HepG2 (cell line): ENCODE data around the gene GDE1. TPM values are rescaled to one million over a fixed set of nuclear protein-coding genes. Genes with fewer than 3 reads are reported as not detected.

Source experiments
- AHR ChIP-seq: IDR thresholded peaks from 2 replicates; pipeline ENCODE4 v1.6.1; 2018; ENCODE audit warnings: missing genetic modification reagents, missing compliant biosample characterization
- CCAR2 ChIP-seq: fragments of 200-400 bp; formaldehyde crosslinking; optimal IDR thresholded peaks from 2 replicates; pipeline ENCODE3; 2018; ENCODE audit warnings: low read depth, mild to moderate bottlenecking, low read length, moderate library complexity
- DNMT1 ChIP-seq: sonication (generic); formaldehyde crosslinking; IDR thresholded peaks from 2 replicates; pipeline ENCODE4 v1.5.1; 2020; ENCODE audit warnings: mild to moderate bottlenecking, missing genetic modification reagents
- GLMP ChIP-seq: sonication (generic); formaldehyde crosslinking; IDR thresholded peaks from 2 replicates; pipeline ENCODE4 v1.9.0; 2021; ENCODE audit warnings: missing genetic modification reagents, mild to moderate bottlenecking, borderline replicate concordance
- NBN ChIP-seq: fragments of 450-650 bp; conservative IDR thresholded peaks from 2 replicates; pipeline ENCODE4 v1.6.1; 2017
- NCOA2 ChIP-seq: sonication (generic); formaldehyde crosslinking; IDR thresholded peaks from 2 replicates; pipeline ENCODE4 v1.8.0; 2022; ENCODE audit warnings: inconsistent platforms
- RAD51 ChIP-seq: fragments of 450-650 bp; IDR thresholded peaks from 2 replicates; pipeline ENCODE4 v1.6.1; 2016; ENCODE audit warnings: borderline replicate concordance
- RORA ChIP-seq: sonication (generic); formaldehyde crosslinking; IDR thresholded peaks from 2 replicates; pipeline ENCODE4 v1.5.0; 2020; ENCODE audit warnings: mild to moderate bottlenecking, missing genetic modification reagents, moderate library complexity
- TGIF2 ChIP-seq: IDR thresholded peaks from 2 replicates; pipeline ENCODE4 v1.6.1; 2016; ENCODE audit warnings: control low read depth, missing compliant biosample characterization
- TSC22D2 ChIP-seq: sonication (generic); formaldehyde crosslinking; IDR thresholded peaks from 2 replicates; pipeline ENCODE4 v1.5.1; 2020; ENCODE audit warnings: missing genetic modification reagents, mild to moderate bottlenecking, borderline replicate concordance
- ZBTB1 ChIP-seq: sonication (generic); formaldehyde crosslinking; IDR thresholded peaks from 2 replicates; pipeline ENCODE4 v1.4.0; 2020; ENCODE audit warnings: missing genetic modification reagents, borderline replicate concordance
- ZBTB3 ChIP-seq: sonication (generic); formaldehyde crosslinking; IDR thresholded peaks from 2 replicates; pipeline ENCODE4 v1.4.0; 2020; ENCODE audit warnings: low read depth, mild to moderate bottlenecking, moderate library complexity, missing genetic modification reagents, borderline replicate concordance
- ZNF333 ChIP-seq: sonication (generic); formaldehyde crosslinking; IDR thresholded peaks from 2 replicates; pipeline ENCODE4 v1.4.0; 2020; ENCODE audit warnings: mild to moderate bottlenecking, missing genetic modification reagents, borderline replicate concordance
- ZNF337 ChIP-seq: sonication (generic); formaldehyde crosslinking; IDR thresholded peaks from 2 replicates; pipeline ENCODE4 v1.5.1; 2020; ENCODE audit warnings: missing genetic modification reagents, low read depth, mild to moderate bottlenecking, borderline replicate concordance
- ZNF33B ChIP-seq: sonication (generic); formaldehyde crosslinking; IDR thresholded peaks from 2 replicates; pipeline ENCODE4 v1.5.1; 2020; ENCODE audit warnings: mild to moderate bottlenecking, missing genetic modification reagents
- ZNF446 ChIP-seq: sonication (generic); formaldehyde crosslinking; IDR thresholded peaks from 2 replicates; pipeline ENCODE4 v1.5.0; 2020; ENCODE audit warnings: mild to moderate bottlenecking, missing genetic modification reagents
- ZNF512B ChIP-seq: sonication (generic); formaldehyde crosslinking; IDR thresholded peaks from 2 replicates; pipeline ENCODE4 v1.5.1; 2020; ENCODE audit warnings: missing genetic modification reagents, mild to moderate bottlenecking, borderline replicate concordance
- ZNF549 ChIP-seq: sonication (generic); formaldehyde crosslinking; IDR thresholded peaks from 2 replicates; pipeline ENCODE4 v1.5.0; 2020; ENCODE audit warnings: missing genetic modification reagents
- ZNF709 ChIP-seq: sonication (generic); formaldehyde crosslinking; IDR thresholded peaks from 2 replicates; pipeline ENCODE4 v1.5.0; 2020; ENCODE audit warnings: mild to moderate bottlenecking, missing genetic modification reagents
- polyA plus RNA-seq, 8 experiments: library from polyadenylated mRNA; depleted of rRNA in 3 of 8; stranded (reverse) in 7 of 8; unstranded in 1 of 8; fragments of >200 nt; fragmentation: Illumina TruSeq in 4 of 8; extraction: Trizol in 4 of 8; gene quantifications; 2 replicates each; pipeline versions ENCODE4 v1.2.1 to v1.2.3, GENCODE V29; 2011 to 2016; ENCODE audit warnings: low read depth in 4 of 8, missing spikeins in 1 of 8, mixed read lengths in 1 of 8; ENCODE audit not compliant: insufficient read depth in 1 of 8
- total RNA-seq, 5 experiments: library from RNA; depleted of rRNA; stranded (reverse); fragments of >200 nt; fragmentation: Illumina TruSeq; extraction: Trizol; gene quantifications; 2 replicates each; pipeline ENCODE4 v1.2.3, GENCODE V29; 2016; ENCODE audit warnings: low read depth in 1 of 5
- TF ChIP-seq, protein P1 (sequence below): sonication (generic); formaldehyde crosslinking; conservative IDR thresholded peaks from 2 replicates; pipeline ENCODE4 v1.8.0; 2022; ENCODE audit warnings: low read depth, missing genetic modification reagents
- TF ChIP-seq, protein P2 (sequence below): sonication (generic); formaldehyde crosslinking; IDR thresholded peaks from 2 replicates; pipeline ENCODE4 v1.5.0; 2020; ENCODE audit warnings: missing genetic modification reagents
- TF ChIP-seq, protein P3 (sequence below): sonication (generic); formaldehyde crosslinking; conservative IDR thresholded peaks from 2 replicates; pipeline ENCODE4 v1.4.0; 2020; ENCODE audit warnings: missing genetic modification reagents

GDE1 gene
- total and polyA plus RNA-seq, 2 of the 13 experiments (the other 11 are each of a cell fraction or from before 2014, with no cell fraction given), result 35.9 to 59.0 TPM

DNA sequence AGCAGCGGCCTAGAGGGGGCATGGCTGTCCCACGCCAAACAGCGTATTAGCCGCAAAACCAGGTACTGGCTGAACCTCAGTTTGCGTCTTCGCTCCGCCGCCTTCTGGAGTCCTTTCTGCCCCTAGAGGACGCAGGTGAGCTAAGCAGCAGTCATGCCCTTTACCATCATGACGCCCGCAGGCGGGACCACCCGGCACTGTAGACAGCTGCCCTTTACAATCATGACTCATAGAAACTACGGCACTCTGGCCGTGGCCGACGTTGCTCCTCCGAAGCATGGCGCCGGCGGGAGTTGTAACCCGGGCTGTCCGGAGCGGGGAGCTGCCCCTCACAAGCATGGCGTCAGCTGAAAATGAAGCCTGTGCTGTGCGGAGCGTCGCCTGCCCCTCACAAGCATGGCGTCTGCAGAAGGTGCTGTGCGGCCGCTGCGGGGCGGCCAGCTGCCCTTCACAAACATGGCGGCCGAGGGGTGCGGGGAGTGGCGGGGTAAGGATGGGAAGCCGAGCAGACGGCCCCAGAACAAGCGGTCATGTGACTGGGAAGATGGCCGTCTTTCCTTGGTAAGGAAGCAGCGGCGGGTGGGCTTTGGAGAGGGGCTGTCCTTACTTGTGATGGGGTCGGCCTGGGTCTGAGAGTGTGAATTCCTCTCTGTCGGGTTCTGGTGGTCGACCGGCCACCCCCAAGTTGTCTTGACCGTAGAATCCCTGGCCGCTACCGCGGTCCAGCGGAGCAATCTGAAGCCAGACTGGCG is 33.5 kb upstream of the GDE1 start, which contains the start of gene VPS35L (continued):
- TF ChIP-seq GLMP (CRISPR knock-in tag), result no peak
- TF ChIP-seq TSC22D2 (CRISPR knock-in tag), result no peak; the same call in 1 of the 2 replicates
- TF ChIP-seq TGIF2, result no peak
- TF ChIP-seq AHR (CRISPR knock-in tag), result peak; percentile 68; the same call in 1 of the 2 replicates
- TF ChIP-seq, protein P1, sequence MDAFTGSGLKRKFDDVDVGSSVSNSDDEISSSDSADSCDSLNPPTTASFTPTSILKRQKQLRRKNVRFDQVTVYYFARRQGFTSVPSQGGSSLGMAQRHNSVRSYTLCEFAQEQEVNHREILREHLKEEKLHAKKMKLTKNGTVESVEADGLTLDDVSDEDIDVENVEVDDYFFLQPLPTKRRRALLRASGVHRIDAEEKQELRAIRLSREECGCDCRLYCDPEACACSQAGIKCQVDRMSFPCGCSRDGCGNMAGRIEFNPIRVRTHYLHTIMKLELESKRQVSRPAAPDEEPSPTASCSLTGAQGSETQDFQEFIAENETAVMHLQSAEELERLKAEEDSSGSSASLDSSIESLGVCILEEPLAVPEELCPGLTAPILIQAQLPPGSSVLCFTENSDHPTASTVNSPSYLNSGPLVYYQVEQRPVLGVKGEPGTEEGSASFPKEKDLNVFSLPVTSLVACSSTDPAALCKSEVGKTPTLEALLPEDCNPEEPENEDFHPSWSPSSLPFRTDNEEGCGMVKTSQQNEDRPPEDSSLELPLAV, result no peak
- no peak for TF ChIP-seq RORA (CRISPR knock-in tag)
- 0 out of 2 replicates have a peak, but pooled peaks have one; percentile 31 for TF ChIP-seq ZBTB3 (CRISPR knock-in tag)
- TF ChIP-seq RAD51, result peak; percentile 35; the same call in 1 of the 2 replicates
- TF ChIP-seq, protein P2, sequence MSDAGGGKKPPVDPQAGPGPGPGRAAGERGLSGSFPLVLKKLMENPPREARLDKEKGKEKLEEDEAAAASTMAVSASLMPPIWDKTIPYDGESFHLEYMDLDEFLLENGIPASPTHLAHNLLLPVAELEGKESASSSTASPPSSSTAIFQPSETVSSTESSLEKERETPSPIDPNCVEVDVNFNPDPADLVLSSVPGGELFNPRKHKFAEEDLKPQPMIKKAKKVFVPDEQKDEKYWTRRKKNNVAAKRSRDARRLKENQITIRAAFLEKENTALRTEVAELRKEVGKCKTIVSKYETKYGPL (CRISPR knock-in tag), result no peak; the same call in 1 of the 2 replicates
- TF ChIP-seq, protein P3, sequence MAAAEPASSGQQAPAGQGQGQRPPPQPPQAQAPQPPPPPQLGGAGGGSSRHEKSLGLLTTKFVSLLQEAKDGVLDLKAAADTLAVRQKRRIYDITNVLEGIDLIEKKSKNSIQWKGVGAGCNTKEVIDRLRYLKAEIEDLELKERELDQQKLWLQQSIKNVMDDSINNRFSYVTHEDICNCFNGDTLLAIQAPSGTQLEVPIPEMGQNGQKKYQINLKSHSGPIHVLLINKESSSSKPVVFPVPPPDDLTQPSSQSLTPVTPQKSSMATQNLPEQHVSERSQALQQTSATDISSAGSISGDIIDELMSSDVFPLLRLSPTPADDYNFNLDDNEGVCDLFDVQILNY, result no peak
- TF ChIP-seq NCOA2 (CRISPR knock-in tag), result no peak
- peak; percentile 80; the same call in 1 of the 2 replicates for TF ChIP-seq ZNF33B (CRISPR knock-in tag)
- no peak for TF ChIP-seq ZNF337
- 0 out of 2 replicates have a peak, but pooled peaks have one; percentile 60 for TF ChIP-seq ZNF549 (CRISPR knock-in tag)
- no peak for TF ChIP-seq CCAR2
- TF ChIP-seq DNMT1 (CRISPR knock-in tag), result 0 out of 2 replicates have a peak, but pooled peaks have one; percentile 79
- no peak for TF ChIP-seq NBN
- peak; percentile 65; the same call in 1 of the 2 replicates for TF ChIP-seq ZNF709 (CRISPR knock-in tag)
- TF ChIP-seq ZBTB1 (CRISPR knock-in tag), result no peak
- 0 out of 2 replicates have a peak, but pooled peaks have one; percentile 47 for TF ChIP-seq ZNF512B (CRISPR knock-in tag)
- no peak; the same call in 1 of the 2 replicates for TF ChIP-seq ZNF446 (CRISPR knock-in tag)
- peak; percentile 86; the same call in 1 of the 2 replicates for TF ChIP-seq ZNF333 (CRISPR knock-in tag)
